Fibroblast of skin of abdomen (primary cell): Measurements from ENCODE around the gene NR1D1.
A peak's percentile ranks its signal among the peaks of the same experiment; 100 is the strongest.

Source experiments
- DNase-seq: peaks from one replicate; pipeline ENCODE4 v3.0.0-alpha.2; 2013

NR1D1 gene

GRCh38 chr17:40075201-40075941 is 25.0 kb downstream of the NR1D1 start:
- DNase-seq, result peak; percentile 44

- DNase-seq, result no peak
Observed at GRCh38 chr17:40074871-40075200, 25.6 kb downstream of the NR1D1 start.

GRCh38 chr17:40074175-40074512 is 26.2 kb downstream of the NR1D1 start:
- no peak for DNase-seq

GRCh38 chr17:40073454-40074174 is 26.8 kb downstream of the NR1D1 start:
- no peak for DNase-seq

GRCh38 chr17:40072735-40073346 is 27.5 kb downstream of the NR1D1 start:
- no peak for DNase-seq

- DNase-seq, result no peak
Observed at GRCh38 chr17:40072040-40072734, 28.2 kb downstream of the NR1D1 start.

- DNase-seq, result no peak
Observed at GRCh38 chr17:40071313-40072039, 28.9 kb downstream of the NR1D1 start.

- DNase-seq, result no peak
Observed at GRCh38 chr17:40070709-40071312, 29.6 kb downstream of the NR1D1 start.

GRCh38 chr17:40069751-40070708 is 30.4 kb downstream of the NR1D1 start:
- DNase-seq, result peak; percentile 44

GRCh38 chr17:40068917-40069750 is 31.3 kb downstream of the NR1D1 start:
- DNase-seq, result peak; percentile 90

- no peak for DNase-seq
Observed at GRCh38 chr17:40068584-40068916, 31.8 kb downstream of the NR1D1 start.

GRCh38 chr17:40068129-40068581 is 32.2 kb downstream of the NR1D1 start:
- no peak for DNase-seq

- DNase-seq, result no peak
Observed at GRCh38 chr17:40067710-40068109, 32.7 kb downstream of the NR1D1 start.

GRCh38 chr17:40065769-40066510 is 34.4 kb downstream of the NR1D1 start:
- DNase-seq, result no peak

- peak; percentile 62 for DNase-seq
Observed at GRCh38 chr17:40064971-40065768, 35.2 kb downstream of the NR1D1 start.

- no peak for DNase-seq
Observed at GRCh38 chr17:40063901-40064531, 36.4 kb downstream of the NR1D1 start.

- peak; percentile 28 for DNase-seq
Observed at GRCh38 chr17:40063187-40063771, 37.1 kb downstream of the NR1D1 start.
